ENCODE results near the gene KRTAP1-1.
"Not testable (repeated sequence)": the region's sequence is repeated elsewhere in the genome, so short reads cannot be mapped to it uniquely, and the experiment has no call there.

Gene KRTAP1-1

DNA sequence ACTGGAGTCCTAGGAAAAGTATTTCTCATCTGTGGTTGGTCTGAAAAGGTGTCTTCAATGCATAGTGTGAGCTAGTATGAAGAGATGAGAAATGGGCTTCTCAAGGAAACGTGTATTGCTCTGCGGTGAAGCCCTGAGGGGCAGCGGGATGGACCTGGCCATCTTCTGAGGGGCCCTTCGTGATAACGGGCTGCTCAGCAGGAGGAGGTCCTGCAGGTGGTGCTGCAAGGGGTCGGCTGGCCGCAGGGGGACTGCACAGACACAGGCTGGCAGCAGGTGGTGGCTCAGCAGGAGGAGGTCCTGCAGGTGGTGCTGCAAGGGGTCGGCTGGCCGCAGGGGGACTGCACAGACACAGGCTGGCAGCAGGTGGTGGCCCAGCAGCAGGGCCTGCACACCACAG, 13.3 kb upstream of the KRTAP1-1 start:
- not testable (repeated sequence) for DNase-seq

DNA sequence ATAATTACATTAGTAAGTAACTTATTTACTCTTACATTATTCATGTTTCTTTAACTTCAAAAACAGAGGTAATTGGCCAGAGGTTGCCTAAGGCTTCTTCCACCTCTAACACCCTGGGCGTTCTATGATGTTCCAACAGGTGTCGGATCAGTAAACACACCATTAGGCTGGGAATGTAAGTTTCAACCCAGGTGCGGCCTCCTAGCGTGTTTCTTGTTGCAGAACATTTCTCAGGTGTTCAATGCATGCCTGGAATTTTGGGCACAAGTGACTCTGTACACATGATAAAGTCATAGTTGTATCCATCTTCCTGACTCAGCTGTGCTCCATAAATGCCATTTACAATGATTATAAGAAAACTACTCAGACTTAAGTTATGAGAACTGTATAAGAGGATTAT, 12.8 kb upstream of the KRTAP1-1 start:
- DNase-seq = no peak

DNA sequence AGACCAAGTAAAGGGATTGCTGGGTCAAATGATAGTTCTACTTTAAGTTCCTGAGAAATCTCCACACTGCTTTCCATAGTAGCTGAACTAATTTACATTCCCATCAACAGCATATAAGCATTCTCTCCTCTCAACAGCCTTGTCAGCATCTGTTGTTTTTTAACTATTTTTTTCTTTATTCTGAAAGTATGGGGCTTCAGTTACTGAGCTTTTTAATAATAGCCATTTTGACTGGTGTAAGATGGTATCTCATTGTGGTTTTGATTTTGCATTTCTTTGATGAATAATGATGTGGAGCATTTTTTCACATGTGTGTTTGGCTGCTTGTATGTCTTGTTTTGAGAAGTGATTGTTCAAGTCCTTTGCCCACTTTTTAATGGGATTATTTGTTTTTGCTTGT, 11.3 kb upstream of the KRTAP1-1 start:
- DNase-seq = no peak

DNA sequence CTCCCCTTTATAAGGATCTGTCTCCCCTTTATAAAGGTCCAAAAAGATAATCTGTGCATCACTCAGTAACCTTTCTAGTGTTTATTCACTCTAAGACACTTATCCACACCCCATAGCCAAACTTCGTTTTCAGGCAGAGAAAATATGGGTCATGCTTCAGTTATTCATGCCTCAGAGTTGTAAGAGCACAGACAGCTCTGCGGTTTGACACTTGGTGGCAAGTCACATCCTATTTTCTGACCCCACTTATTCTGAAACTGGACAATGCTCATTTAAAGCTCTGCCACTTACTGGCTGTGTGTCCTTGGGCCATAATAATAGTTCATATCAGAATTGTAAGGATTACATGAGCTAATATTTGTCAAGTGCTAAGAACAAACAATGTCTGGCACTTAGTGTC, 7.9 kb upstream of the KRTAP1-1 start:
- DNase-seq = no peak

DNA sequence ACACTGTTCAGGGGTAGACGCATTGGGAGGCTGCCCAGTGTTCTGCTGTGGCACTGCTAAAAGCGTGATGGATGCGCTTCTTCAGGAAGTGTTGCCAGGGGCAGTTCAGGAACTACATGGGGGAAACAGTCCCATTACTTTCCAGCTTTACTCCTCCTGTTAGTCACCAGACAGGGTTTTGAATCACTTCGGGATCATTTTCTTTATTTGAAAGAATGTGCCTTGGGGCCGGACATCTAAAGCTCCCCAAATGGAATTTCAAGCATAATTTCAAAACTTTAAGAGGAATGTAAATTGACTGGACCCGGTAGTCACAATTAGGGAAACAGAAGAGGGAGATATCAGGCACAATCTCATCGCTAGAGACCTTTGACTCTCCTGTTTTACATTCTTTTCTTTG, 7.2 kb upstream of the KRTAP1-1 start:
- DNase-seq = no peak

DNA sequence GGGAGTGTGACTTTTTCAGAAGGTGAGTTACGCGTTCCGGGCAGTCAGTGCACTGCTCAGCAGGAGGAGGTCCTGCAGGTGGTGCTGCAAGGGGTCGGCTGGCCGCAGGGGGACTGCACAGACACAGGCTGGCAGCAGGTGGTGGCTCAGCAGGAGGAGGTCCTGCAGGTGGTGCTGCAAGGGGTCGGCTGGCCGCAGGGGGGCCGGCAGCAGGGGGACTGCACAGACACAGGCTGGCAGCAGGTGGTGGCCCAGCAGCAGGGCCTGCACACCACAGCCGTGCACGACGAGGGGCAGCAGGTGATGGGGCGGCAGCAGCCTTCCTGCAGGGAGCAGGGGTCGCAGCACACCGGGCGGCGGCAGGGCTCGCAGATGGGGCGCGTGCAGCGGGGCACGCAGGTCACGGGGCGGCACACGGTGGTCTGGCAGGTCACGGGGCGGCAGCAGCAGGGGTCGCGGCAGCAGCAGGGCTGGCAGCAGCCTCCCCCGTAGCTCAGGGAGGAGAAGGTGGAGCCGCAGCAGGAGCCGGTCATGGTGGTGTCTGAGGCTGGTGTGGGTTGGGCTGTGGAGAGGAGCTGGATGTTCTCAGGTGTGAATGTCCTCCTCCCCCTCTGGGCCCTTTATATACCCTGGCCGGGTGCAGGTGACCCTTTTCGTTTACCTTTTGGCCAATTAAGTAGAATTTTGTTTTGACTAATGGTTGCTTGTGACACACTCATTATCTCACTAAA, 5.7 kb upstream of the KRTAP1-1 start, which contains the start of gene KRTAP2-1:
Gene KRTAP2-1, minus strand, starts transcription at position 582 of the 731 bp plus-strand sequence. Its CDS starts 49 bp downstream, at position 533.
- not testable (repeated sequence) for DNase-seq

DNA sequence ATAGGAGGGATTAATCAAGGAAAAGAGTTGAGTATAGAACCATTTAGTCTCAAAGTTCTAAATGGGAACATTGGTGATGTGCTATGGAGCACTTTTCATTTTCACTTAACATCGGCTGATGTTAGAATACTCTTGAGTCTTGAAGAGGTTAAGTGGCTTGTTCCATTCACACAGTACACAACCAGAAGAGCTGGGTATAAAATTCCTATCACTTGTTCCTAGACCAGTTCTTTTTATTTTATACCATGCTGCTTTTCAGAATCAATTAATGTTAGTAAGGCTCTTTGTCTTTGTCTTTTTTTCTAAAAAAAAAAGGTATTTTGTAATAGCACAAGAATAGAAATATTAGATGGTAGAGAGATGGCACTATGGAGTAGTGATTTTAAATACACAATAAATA, 1.7 kb upstream of the KRTAP1-1 start:
- DNase-seq = no peak

DNA sequence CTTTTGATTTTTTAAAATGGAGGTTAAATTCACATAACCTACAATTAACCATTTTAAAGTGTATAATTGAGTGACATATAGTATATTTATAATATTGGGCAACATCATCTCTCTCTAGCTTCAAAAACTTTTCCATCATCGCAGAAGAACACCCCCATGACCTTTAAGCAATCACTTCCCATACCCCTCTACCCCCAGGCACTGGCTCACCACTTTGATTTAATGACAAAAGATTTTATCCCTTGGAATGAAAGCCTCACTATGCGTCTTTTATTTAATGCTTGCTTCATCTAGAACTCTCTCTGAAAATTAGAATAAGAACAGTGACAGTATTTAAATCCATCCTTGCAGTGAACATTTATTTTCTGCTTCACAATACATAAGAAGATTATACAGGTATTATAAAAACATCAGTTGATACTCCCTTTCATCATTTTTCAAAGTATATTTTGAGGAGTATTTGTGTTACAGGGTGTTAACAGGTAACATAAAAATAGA, 3.3 kb downstream of the KRTAP1-1 start:
- no peak for DNase-seq

DNA sequence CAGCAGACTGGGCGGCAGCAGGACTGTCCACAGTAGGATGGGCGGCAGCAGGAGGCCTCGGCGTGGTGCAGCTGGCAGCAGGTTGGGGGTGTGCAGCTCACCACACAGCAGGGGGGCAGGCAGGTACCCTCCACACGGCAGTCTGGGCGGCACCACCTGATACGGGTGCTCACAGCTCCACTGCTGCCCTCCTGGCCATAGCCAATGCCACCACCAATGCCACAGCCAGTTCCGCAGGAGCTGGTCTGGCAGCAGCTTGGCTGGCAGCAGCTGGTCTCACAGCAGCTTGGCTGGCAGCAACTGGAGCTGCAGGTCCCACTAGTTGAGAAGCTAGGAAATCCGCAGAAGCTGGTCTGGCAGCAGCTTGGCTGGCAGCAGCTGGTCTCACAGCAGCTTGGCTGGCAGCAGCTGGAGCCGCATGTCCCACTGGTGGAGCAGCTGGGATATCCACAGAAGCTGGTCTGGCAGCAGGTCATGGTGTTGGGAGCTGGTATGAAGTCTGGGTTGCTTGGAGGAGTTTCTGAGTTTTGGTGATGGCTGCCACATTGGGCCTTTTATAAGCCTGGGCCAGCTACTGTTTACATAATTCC, 6.8 kb downstream of the KRTAP1-1 start, which contains the start of gene KRTAP1-3:
Gene KRTAP1-3, minus strand, starts transcription at position 529 of the 590 bp plus-strand sequence. Its CDS starts 53 bp downstream, at position 476.
- DNase-seq = not testable (repeated sequence)

DNA sequence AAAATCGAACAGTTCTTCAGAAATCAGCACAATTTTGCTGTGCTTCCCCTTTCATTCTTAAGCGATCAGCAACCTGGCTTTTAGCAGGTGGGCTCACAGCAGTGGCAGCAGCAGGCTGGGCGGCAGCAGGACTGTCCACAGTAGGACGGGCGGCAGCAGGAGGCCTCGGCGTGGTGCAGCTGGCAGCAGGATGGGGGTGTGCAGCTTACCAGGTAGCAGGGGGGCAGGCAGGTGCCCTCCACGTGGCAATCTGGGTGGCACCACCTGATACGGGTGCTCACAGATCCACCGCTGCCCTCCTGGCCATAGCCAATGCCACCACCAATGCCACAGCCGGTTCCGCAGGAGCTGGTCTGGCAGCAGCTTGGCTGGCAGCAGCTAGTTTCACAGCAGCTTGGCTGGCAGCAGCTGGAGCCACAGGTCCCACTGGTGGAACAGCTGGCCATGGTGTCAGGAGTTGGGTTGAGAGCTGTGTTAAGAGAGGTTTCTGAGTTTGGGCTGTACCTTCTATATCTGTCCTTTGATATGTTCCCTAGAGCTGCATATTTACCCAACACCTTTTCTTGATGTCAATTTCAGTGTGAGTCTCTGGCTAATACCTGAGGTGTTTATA, 11.5 kb downstream of the KRTAP1-1 start, which contains the start of gene KRTAP1-4:
Gene KRTAP1-4, minus strand, starts transcription at position 563 of the 613 bp plus-strand sequence. Its CDS starts 117 bp downstream, at position 446.
- no peak for DNase-seq

DNA sequence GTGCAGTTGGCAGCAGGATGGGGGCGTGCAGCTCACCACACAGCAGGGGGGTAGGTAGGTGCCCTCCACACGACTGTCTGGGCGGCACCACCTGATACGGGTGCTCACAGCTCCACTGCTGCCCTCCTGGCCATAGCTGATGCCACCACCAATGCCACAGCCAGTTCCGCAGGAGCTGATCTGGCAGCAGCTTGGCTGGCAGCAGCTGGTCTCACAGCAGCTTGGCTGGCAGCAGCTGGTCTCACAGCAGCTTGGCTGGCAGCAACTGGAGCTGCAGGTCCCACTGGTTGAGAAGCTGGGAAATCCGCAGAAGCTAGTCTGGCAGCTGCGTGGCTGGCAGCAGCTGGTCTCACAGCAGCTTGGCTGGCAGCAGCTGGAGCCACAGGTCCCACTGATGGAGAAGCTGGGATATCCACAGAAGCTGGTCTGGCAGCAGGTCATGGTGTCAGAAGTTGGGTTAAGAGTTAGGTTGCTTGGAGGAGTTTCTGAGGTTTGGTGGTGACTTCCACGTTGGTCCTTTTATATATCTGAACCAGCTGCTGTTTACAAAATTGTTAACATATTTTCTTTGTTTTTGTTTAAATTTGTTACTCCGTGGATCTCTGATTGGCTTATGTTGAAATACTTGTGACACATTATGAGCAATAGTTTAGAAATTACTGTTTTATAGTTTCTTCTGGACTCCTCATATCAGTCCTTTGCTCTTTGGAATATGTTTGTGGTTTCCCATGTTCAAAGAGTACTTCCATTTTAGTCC, 14.4 kb downstream of the KRTAP1-1 start, which contains the start of gene KRTAP1-5:
Gene KRTAP1-5, minus strand, starts transcription at position 494 of the 757 bp plus-strand sequence. Its CDS starts 53 bp downstream, at position 441.
- no peak for DNase-seq

DNA sequence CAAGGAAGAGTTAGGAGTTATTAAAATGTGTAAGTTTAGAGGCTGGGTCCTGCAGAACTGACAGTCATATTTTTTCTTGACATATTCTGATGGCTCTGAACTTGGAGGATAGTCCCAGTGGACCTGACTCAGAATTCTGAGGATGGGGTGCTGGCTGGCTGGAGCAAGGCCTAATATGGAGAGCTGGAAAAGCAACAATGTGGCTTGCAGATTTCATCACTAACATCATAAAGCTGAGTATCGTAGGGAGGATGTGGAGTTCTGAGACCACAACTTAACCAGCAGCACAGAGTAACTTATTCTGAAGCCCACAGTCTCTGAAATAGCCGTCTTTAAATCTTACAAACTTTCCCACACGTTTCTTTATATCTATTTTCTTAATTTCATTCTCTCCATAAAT, 16.6 kb downstream of the KRTAP1-1 start:
- DNase-seq = no peak

DNA sequence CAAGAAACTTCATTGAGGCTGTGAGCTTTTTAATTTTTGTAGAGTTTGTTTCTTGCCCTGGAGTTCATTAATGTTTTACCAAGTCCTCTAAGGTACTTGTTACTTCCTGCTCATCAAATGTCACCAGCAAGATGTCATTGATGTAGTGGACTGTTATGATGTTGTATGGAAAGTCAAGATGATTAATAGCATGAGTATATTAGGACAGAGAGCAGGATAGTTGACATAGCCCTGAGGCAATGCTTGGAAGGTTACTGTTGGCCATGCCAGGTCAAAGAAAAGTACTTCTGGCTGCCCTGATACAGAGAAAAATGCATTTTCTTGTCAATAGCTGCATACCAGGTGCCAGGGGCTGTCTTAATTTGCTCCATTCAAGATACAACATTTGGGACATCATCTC, 20.9 kb downstream of the KRTAP1-1 start:
- no peak for DNase-seq

DNA sequence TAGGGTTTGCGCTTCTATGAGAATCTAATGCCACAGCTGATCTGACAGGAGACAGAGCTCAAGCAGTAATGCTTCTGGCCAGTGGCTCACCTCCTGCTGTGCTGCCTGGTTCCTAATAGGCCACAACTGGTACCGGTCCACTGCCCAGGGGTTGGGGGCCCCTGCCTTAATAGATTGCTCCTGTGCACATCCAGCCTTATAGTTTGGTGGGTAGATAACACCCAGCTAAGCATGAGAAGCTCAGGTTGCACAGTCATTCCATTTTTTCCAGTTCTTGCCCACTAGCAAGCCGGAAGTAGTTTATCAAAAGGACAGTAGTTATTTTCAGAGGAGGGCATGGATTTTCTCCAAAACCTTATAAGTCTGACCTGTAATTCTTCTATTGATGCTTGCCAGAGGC, 21.8 kb downstream of the KRTAP1-1 start:
- no peak for DNase-seq

DNA sequence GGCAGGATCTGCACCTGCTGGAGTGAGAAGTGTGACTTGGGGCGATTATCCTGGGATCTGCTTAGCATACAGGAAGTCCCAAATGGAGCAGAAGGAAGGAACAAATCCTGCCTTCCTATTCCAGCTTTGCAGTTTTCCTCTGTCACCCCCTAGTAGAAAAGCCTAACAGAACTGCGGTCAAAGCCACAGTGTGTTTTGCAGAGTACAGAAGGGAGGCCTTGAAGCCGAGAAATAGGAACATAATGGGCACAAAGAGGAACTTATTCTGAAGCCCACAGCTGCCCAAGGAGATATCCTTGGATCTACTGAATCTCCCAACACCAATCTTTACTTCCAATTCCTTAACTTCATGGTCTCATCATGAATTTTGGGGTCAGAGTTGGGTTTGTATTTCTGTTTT, 22.7 kb downstream of the KRTAP1-1 start:
- no peak for DNase-seq

DNA sequence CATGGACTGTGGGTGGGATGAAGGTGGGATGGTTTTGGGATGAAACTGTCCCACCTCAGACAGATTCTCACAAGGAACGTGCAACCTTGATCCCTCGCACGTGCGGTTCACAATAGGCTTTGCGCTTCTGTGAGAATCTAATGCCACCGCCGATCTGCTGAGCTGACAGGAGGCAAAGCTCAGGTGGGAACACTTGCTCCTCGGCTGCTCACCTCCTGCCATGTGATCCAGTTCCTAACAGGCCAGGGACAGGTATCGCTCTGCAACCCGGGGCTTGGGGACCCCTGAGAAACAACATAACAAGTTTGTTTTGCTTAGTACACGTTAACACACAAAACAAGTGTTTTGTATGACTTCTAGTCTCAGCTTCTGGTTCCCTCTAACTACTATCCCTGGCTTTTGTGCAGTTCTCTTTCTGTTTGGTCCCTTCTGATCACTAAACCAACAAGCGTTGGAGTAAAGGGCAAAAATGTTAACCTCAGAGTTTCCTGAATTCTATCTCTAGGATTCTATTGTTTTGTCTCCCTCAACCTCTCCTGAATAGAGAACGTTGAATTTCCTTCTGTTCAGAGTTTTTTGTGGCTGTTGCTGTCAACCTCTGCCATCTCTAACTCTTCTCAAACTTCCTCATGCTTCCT, 24.6 kb downstream of the KRTAP1-1 start:
- DNase-seq = no peak

DNA sequence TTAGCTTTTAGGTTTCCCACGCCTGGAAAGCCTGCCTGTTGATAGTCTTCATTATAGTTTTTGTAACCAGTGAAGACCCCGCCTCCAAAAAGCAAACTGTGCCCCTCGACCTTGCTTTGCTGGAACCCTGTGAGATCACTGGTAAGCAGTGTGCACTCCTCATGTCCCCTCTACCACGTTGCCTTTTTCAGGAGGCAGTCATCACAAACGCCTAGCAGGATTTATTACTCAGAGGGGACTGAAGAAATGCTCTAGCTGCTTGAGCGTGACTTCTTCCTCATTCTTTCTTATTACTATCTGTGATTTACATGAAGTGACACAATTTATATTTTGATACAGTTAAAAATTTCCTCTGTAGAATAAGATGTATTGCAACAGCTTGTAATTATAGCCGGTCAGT, 25.8 kb downstream of the KRTAP1-1 start:
- DNase-seq = no peak

DNA sequence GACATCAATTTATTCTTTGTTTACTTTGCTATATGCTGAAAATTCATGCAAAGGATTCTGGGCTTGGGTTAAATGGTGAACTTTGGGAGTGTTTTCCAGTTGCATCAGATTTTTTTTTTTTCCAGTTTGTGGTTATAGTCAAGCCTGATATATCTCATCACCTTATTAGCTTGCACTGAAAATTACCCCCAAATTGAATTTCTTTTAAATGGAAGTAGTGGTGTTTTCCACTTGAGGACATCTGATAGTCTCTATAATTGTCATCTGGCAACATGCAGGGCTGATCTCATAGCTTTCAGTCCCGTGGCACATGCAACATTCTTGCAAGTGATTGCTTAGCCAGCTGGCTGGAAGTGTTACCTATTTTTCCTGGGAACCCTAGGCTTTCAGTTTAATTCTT, 27.6 kb downstream of the KRTAP1-1 start:
- no peak for DNase-seq

DNA sequence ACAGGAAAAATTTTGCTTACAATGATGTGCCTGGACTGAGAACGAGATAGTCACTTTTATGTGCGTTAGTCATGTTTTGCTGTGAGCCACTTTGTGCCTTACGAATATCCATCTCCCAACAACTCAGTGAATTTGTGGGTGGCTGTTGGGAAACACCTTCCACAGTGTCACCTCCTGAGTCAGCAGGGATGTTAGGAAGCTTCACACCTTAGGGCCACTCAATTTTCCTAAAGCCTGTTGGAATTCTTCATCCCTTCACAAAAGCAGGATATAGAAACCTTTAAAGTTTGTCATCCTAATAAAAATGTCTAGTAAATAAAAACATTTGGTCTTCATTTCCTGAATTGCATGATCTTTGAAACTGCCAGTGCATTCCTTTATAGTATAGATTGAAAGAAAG, 28.1 kb downstream of the KRTAP1-1 start:
- DNase-seq = no peak

DNA sequence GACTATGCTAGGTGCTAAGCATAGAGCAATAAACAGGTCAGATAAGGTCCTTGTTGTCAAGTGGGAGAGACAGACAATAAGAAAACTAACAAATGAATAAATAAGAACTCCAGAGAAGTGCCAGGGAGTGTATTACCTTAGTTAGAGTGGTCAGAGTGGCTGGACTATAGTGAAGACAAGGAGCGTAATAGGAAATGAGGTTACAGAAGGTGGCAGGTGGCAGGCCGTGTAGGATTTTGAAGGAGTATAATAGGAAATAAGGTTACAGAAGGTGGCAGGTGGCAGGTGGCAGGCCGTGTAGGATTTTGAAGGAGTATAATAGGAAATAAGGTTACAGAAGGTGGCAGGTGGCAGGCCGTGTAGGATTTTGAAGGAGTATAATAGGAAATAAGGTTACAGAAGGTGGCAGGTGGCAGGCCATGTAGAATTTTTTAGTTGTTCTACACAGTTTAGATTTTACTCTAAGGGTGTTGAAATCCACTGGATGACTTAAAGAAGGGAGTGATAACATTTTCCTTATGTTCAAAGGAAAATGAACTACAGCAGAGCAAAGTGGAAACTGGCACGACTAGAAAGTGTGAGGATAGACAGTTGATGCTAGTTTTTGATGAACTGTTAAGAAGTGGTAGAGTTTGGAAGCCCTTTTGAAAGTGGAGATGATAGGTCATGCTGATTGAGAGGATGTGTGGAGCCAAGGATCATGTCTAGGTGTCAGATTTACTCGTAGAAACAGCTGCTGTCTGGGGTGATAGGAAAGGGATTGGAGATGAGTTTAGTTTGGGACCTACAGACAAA, 28.7 kb downstream of the KRTAP1-1 start:
- DNase-seq = no peak

DNA sequence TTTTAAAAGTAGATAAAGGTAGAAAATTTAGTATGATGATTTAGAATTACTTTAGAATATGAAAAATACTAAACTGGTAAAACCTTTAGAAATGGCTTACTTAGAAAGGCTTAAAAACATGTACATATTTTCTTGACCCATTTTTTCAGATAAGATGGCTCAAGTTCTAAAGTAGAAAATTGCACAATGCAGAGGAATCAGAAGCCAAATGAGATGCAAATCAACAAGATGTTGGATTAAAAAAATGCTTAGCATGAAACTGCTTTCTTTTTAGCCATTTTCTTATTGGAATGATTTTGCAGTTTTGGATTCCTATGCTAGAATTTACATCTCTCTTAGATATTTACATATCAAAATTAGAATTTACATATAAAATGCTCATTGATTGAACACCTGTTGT, 30.8 kb downstream of the KRTAP1-1 start:
- DNase-seq = no peak
